NCI-H1105 (cell line): Measurements from ENCODE around the gene DPF3.

Source experiments
- DNase-seq: peaks from one replicate; lab custom pipeline; 2025; lab: John Stamatoyannopoulos, UW

DPF3 gene

GRCh38 chr14:72644038-72644437 lies 249.9 kb downstream of the DPF3 start:
- DNase-seq, result no peak

GRCh38 chr14:72643317-72643801 lies 250.5 kb downstream of the DPF3 start:
- DNase-seq, result no peak

GRCh38 chr14:72640911-72641485 lies 252.9 kb downstream of the DPF3 start:
- DNase-seq, result no peak

GRCh38 chr14:72638021-72638420 lies 255.9 kb downstream of the DPF3 start:
- DNase-seq, result no peak

- no peak for DNase-seq
These were observed 257.0 kb downstream of the DPF3 start for GRCh38 chr14:72636871-72637270.

GRCh38 chr14:72636094-72636493 lies 257.8 kb downstream of the DPF3 start:
- DNase-seq, result no peak

GRCh38 chr14:72634691-72635616 lies 258.9 kb downstream of the DPF3 start:
- no peak for DNase-seq

- DNase-seq, result no peak
These were observed 260.4 kb downstream of the DPF3 start for GRCh38 chr14:72633551-72633950.

GRCh38 chr14:72632727-72633126 lies 261.2 kb downstream of the DPF3 start:
- DNase-seq, result no peak

GRCh38 chr14:72631401-72631800 lies 262.5 kb downstream of the DPF3 start:
- DNase-seq, result no peak

GRCh38 chr14:72630374-72630773 lies 263.5 kb downstream of the DPF3 start:
- no peak for DNase-seq

GRCh38 chr14:72629534-72629933 lies 264.4 kb downstream of the DPF3 start:
- DNase-seq, result no peak

- no peak for DNase-seq
These were observed 268.2 kb downstream of the DPF3 start for GRCh38 chr14:72625689-72626088.

- no peak for DNase-seq
These were observed 272.4 kb downstream of the DPF3 start for GRCh38 chr14:72621387-72622065.

GRCh38 chr14:72619881-72620280 lies 274.0 kb downstream of the DPF3 start:
- no peak for DNase-seq

- no peak for DNase-seq
These were observed 274.8 kb downstream of the DPF3 start for GRCh38 chr14:72619111-72619571.

GRCh38 chr14:72618424-72618823 lies 275.5 kb downstream of the DPF3 start:
- DNase-seq, result no peak

GRCh38 chr14:72617391-72618031 lies 276.4 kb downstream of the DPF3 start:
- no peak for DNase-seq

GRCh38 chr14:72616811-72617210 lies 277.1 kb downstream of the DPF3 start:
- no peak for DNase-seq

GRCh38 chr14:72616294-72616693 lies 277.6 kb downstream of the DPF3 start:
- DNase-seq, result no peak

GRCh38 chr14:72615451-72616121 lies 278.3 kb downstream of the DPF3 start:
- DNase-seq, result no peak
